ENCODE results near the gene TMEM33. TPM values are rescaled to one million over a fixed set of nuclear protein-coding genes. Genes with fewer than 3 reads are reported as not detected.
A peak's percentile ranks its signal among the peaks of the same experiment; 100 is the strongest.

The TMEM33 gene
- total RNA-seq, 3 donors from 2014 or later: 35.7 to 52.7 (median 42.0) TPM

DNA sequence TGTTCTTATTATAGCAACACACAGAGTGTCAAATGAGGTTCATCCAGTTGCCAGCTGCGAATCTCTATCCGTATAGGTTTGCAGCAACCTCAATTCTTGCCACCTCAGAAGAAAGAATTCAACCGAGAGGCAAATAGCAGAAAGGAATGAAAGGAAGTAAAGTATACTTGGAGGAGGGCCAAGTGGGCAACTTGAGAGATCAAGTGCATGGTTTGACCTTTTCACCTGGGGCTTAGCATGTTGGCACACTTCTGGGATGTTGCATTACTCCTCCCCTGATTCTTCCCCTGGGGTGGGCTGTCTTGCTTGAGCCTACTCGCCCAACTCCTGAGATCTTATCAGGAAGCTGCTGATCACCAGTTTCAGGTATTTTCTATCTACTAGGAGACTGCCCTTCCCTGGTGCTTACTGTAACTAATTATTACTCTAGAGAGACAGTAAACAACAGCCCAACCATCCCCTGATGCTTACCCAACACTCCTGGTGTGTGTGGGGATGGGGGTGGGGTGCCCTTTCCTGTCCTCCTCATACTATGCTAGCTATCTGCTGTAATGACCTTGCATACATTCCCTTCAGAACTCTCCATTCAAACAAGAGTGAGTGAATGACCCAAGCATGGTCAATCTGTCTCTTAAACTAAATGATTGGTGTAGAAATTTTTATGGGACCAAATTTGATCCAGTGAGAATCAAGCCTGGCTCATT, 7.3 kb upstream of the TMEM33 start:
- Histone ChIP-seq H3K4me3 (no peak overlapping the region), H3K27ac (no peak overlapping the region), H3K9me3 (no peaks in the 10 kb centered on the region), H3K4me1 (no peaks in the 10 kb centered on the region), H3K27me3 (peaks cover 0 to 3% of the 10 kb centered on the region in 2 donors), H3K36me3 (no peaks in the 10 kb centered on the region)
- intact Hi-C loops (cut with DNase I; ENCODE audit: low total_unique reads): no loop called here
- TF ChIP-seq, protein P1, sequence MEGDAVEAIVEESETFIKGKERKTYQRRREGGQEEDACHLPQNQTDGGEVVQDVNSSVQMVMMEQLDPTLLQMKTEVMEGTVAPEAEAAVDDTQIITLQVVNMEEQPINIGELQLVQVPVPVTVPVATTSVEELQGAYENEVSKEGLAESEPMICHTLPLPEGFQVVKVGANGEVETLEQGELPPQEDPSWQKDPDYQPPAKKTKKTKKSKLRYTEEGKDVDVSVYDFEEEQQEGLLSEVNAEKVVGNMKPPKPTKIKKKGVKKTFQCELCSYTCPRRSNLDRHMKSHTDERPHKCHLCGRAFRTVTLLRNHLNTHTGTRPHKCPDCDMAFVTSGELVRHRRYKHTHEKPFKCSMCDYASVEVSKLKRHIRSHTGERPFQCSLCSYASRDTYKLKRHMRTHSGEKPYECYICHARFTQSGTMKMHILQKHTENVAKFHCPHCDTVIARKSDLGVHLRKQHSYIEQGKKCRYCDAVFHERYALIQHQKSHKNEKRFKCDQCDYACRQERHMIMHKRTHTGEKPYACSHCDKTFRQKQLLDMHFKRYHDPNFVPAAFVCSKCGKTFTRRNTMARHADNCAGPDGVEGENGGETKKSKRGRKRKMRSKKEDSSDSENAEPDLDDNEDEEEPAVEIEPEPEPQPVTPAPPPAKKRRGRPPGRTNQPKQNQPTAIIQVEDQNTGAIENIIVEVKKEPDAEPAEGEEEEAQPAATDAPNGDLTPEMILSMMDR (IDR thresholded peaks at IDR 0.05): no peak
- no peak for TF ChIP-seq POLR2A (IDR thresholded peaks at IDR 0.05)
- TF ChIP-seq POLR2AphosphoS5 (IDR thresholded peaks at IDR 0.05): no peak
- DNase-seq (ENCODE audit: low spot score in 2 of 2): no peak

DNA sequence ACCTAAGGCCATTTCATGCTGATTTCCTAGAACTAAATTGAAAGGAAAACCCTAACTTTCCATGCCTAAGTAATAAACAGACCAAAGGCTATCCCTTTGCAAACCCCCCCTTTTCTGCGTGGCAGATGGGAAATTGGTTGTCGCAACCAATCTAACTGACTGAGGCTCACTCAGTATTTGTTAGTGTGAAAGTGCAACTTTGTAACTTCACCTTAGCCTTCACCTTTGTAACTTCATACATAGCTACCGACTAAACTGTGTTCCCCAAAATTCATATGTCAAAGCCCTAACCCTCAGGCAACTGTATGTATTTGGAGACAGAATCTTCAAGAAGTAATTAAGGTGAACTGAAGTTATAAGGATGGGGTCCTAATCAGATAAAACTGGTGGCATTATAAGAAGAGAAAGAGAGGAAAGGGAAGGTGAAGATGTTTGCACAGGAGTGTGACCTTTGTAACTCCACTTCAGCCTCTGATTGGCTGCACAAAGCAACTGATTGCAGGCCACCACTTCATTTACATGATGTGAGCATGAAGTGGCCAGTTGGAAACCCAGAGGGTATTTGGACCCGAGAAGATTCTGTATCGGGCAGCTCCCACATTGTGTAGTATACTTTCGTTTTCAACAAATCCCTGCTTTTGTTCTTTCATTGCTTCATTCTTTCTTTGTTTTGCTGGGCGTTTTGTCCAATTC, 4.9 kb upstream of the TMEM33 start:
- Histone ChIP-seq H3K9me3 (no peaks in the 10 kb centered on the region), H3K27ac (no peak overlapping the region), H3K36me3 (no peaks in the 10 kb centered on the region), H3K4me1 (no peaks in the 10 kb centered on the region), H3K27me3 (no peaks in the 10 kb centered on the region), H3K4me3 (no peak overlapping the region)
- DNase-seq (ENCODE audit: low spot score in 2 of 2): no peak
- intact Hi-C loops (cut with DNase I; ENCODE audit: low total_unique reads): no loop called here
- TF ChIP-seq, protein P1 (IDR thresholded peaks at IDR 0.05): no peak
- TF ChIP-seq POLR2AphosphoS5 (IDR thresholded peaks at IDR 0.05) (no peak), POLR2A (IDR thresholded peaks at IDR 0.05) (no peak)

- H3K36me3 ChIP-seq: no peaks in the 10 kb centered on the region
- no peaks in the 10 kb centered on the region for H3K9me3 ChIP-seq
- no peak for DNase-seq (ENCODE audit: low spot score in 2 of 2)
- H3K4me1 ChIP-seq: peaks cover 0 to 10% of the 10 kb centered on the region in 2 donors
- no peak overlapping the region for H3K27ac ChIP-seq
- H3K27me3 ChIP-seq: no peaks in the 10 kb centered on the region
- intact Hi-C loops (cut with DNase I; ENCODE audit: low total_unique reads): no loop called here
- H3K4me3 ChIP-seq: no peak overlapping the region
- TF ChIP-seq, protein P1 (IDR thresholded peaks at IDR 0.05): no peak
- no peak for TF ChIP-seq POLR2AphosphoS5 (IDR thresholded peaks at IDR 0.05)
- no peak for TF ChIP-seq POLR2A (IDR thresholded peaks at IDR 0.05)
These were observed 2.2 kb upstream of the TMEM33 start for GRCh38 chr4:41932988-41933387.

- H3K9me3 ChIP-seq: no peaks in the 10 kb centered on the region
- peaks cover 0 to 10% of the 10 kb centered on the region in 2 donors for H3K4me1 ChIP-seq
- DNase-seq (ENCODE audit: low spot score in 2 of 2): no peak
- peak overlapping the region; percentile 77 to 87 (median 83) for H3K4me3 ChIP-seq
- no peak for TF ChIP-seq POLR2A (IDR thresholded peaks at IDR 0.05)
- TF ChIP-seq, protein P1 (IDR thresholded peaks at IDR 0.05): no peak
- no peak for TF ChIP-seq POLR2AphosphoS5 (IDR thresholded peaks at IDR 0.05)
- no peaks in the 10 kb centered on the region for H3K36me3 ChIP-seq
- no peak overlapping the region for H3K27ac ChIP-seq
- H3K27me3 ChIP-seq: no peaks in the 10 kb centered on the region
- intact Hi-C loops (cut with DNase I; ENCODE audit: low total_unique reads): no loop called here
These were observed 1.2 kb upstream of the TMEM33 start for GRCh38 chr4:41933997-41934503.

- intact Hi-C loops (cut with DNase I; ENCODE audit: low total_unique reads): no loop called here
- Histone ChIP-seq H3K36me3 (no peaks in the 10 kb centered on the region), H3K4me3 (peak overlapping the region; percentile 77 to 87 (median 83)), H3K27me3 (no peaks in the 10 kb centered on the region), H3K27ac (no peak overlapping the region), H3K4me1 (peaks cover 0 to 10% of the 10 kb centered on the region in 2 donors), H3K9me3 (no peaks in the 10 kb centered on the region)
- DNase-seq (ENCODE audit: low spot score in 2 of 2): no peak
- no peak for TF ChIP-seq POLR2A (IDR thresholded peaks at IDR 0.05)
- TF ChIP-seq POLR2AphosphoS5 (IDR thresholded peaks at IDR 0.05): no peak
- TF ChIP-seq, protein P1 (IDR thresholded peaks at IDR 0.05): no peak
These were observed 722 bp upstream of the TMEM33 start for GRCh38 chr4:41934514-41934900.
